ENCODE data around the gene ABCG2.

ABCG2 gene

DNA sequence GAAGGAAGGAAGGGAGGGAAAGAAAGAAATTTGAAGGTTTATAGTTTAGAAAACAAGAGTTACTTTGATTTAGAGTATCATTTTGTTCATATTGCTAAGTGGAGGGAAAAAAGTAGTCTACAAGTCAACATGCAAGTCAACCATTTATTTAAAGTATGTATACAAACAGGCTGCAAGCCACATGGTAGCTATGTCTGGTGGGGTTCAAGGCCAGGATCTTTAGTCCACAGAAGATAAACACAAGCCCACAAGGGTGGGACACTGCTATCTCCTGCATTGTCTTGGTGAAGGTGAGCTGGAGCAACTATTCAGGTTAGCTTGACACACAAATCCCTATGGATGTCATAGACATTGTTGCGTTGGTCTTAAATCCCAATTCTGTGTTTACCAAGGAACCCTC is 71.4 kb downstream of the ABCG2 start:
- H3K9me3 ChIP-seq (ENCODE audit: insufficient read depth, low read depth, low read length) = no peaks in the 10 kb centered on the region
- no peaks in the 10 kb centered on the region for H3K9me2 ChIP-seq (replicated peaks; ENCODE audit: low read depth, low read length)
- H3K4me1 ChIP-seq (ENCODE audit: insufficient read depth, low read length, poor library complexity, severe bottlenecking) = peaks cover 6% of the 10 kb centered on the region
- H3K36me3 ChIP-seq (ENCODE audit: insufficient read depth, low read length) = no peaks in the 10 kb centered on the region
- H2AFZ ChIP-seq (ENCODE audit: low read length) = no peak overlapping the region
- no peak overlapping the region for H3K4me2 ChIP-seq (ENCODE audit: low read depth, low read length, poor library complexity, severe bottlenecking)
- TF ChIP-seq, protein P1, sequence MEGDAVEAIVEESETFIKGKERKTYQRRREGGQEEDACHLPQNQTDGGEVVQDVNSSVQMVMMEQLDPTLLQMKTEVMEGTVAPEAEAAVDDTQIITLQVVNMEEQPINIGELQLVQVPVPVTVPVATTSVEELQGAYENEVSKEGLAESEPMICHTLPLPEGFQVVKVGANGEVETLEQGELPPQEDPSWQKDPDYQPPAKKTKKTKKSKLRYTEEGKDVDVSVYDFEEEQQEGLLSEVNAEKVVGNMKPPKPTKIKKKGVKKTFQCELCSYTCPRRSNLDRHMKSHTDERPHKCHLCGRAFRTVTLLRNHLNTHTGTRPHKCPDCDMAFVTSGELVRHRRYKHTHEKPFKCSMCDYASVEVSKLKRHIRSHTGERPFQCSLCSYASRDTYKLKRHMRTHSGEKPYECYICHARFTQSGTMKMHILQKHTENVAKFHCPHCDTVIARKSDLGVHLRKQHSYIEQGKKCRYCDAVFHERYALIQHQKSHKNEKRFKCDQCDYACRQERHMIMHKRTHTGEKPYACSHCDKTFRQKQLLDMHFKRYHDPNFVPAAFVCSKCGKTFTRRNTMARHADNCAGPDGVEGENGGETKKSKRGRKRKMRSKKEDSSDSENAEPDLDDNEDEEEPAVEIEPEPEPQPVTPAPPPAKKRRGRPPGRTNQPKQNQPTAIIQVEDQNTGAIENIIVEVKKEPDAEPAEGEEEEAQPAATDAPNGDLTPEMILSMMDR (conservative IDR thresholded peaks at IDR 0.05; ENCODE audit: low read length) = no peak
- no peak for TF ChIP-seq EZH2phosphoT487 (IDR thresholded peaks at IDR 0.05; ENCODE audit: borderline replicate concordance)
- no peak overlapping the region for H3K4me3 ChIP-seq (ENCODE audit: low read length, poor library complexity, severe bottlenecking)
- H3F3A ChIP-seq (ENCODE audit: low read depth) = no peaks in the 10 kb centered on the region
- H3K27me3 ChIP-seq (ENCODE audit: insufficient read depth, low read length, poor library complexity, severe bottlenecking) = no peaks in the 10 kb centered on the region
- H3K9ac ChIP-seq (ENCODE audit: low read depth, low read length, poor library complexity, severe bottlenecking) = no peak overlapping the region
- H3K79me2 ChIP-seq (ENCODE audit: insufficient read depth, low read length) = no peaks in the 10 kb centered on the region
- no peaks in the 10 kb centered on the region for H4K20me1 ChIP-seq (ENCODE audit: insufficient read depth, low read length, poor library complexity, severe bottlenecking)

DNA sequence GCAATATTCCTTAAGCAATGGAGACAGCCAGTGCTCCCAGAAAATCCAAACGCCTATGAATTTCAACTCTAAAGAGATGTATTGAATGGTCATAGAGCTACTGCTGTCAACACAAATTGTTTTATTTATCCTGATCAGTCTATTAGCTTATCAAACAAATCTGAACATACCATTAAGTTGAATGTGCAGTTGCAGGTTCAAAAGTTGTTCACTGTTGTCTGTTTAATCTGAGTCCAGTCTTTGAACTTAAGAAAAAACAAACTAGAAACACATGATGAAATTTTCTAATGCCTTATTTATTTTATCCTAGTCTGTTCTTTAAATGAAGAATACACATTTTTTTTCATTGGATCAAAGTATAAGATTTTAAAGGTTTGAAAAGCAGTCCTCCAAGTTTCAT is 77.8 kb downstream of the ABCG2 start:
- H3K4me2 ChIP-seq (ENCODE audit: low read depth, low read length, poor library complexity, severe bottlenecking) = no peak overlapping the region
- H3K4me3 ChIP-seq (ENCODE audit: low read length, poor library complexity, severe bottlenecking) = no peak overlapping the region
- no peaks in the 10 kb centered on the region for H3K9me3 ChIP-seq (ENCODE audit: insufficient read depth, low read depth, low read length)
- H3K9me2 ChIP-seq (replicated peaks; ENCODE audit: low read depth, low read length) = no peaks in the 10 kb centered on the region
- no peaks in the 10 kb centered on the region for H3K27me3 ChIP-seq (ENCODE audit: insufficient read depth, low read length, poor library complexity, severe bottlenecking)
- H2AFZ ChIP-seq (ENCODE audit: low read length) = no peak overlapping the region
- no peaks in the 10 kb centered on the region for H4K20me1 ChIP-seq (ENCODE audit: insufficient read depth, low read length, poor library complexity, severe bottlenecking)
- H3K9ac ChIP-seq (ENCODE audit: low read depth, low read length, poor library complexity, severe bottlenecking) = no peak overlapping the region
- H3F3A ChIP-seq (ENCODE audit: low read depth) = no peaks in the 10 kb centered on the region
- no peaks in the 10 kb centered on the region for H3K4me1 ChIP-seq (ENCODE audit: insufficient read depth, low read length, poor library complexity, severe bottlenecking)
- peaks cover 15% of the 10 kb centered on the region; the same call in 1 of the 2 replicates for H3K36me3 ChIP-seq (ENCODE audit: insufficient read depth, low read length)
- no peaks in the 10 kb centered on the region for H3K79me2 ChIP-seq (ENCODE audit: insufficient read depth, low read length)
- TF ChIP-seq, protein P1 (conservative IDR thresholded peaks at IDR 0.05; ENCODE audit: low read length) = no peak
- no peak for TF ChIP-seq EZH2phosphoT487 (IDR thresholded peaks at IDR 0.05; ENCODE audit: borderline replicate concordance)

DNA sequence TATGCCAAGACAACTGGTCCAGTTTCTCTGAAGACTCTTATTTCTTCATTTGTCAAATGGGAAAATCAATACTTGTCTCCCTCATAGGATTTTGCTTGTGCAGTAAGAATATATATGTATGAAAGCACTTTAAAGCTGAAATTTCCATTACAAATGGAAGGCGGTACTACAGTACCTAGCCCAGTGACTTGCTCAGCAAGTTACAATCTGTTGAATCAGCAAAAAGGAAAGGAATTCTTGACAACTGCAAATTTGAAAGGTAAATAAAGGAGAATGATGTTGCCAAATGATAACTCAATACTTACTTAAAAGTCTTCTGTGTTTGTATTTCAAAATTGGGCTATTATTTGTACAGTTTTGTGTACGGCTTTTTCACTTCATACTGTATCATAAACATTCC is 79.9 kb downstream of the ABCG2 start:
- H3K9ac ChIP-seq (ENCODE audit: low read depth, low read length, poor library complexity, severe bottlenecking) = no peak overlapping the region
- no peak overlapping the region for H3K4me2 ChIP-seq (ENCODE audit: low read depth, low read length, poor library complexity, severe bottlenecking)
- H3K36me3 ChIP-seq (ENCODE audit: insufficient read depth, low read length) = peaks cover 28% of the 10 kb centered on the region; the same call in 1 of the 2 replicates
- H3K4me3 ChIP-seq (ENCODE audit: low read length, poor library complexity, severe bottlenecking) = no peak overlapping the region
- H3F3A ChIP-seq (ENCODE audit: low read depth) = no peaks in the 10 kb centered on the region
- TF ChIP-seq EZH2phosphoT487 (IDR thresholded peaks at IDR 0.05; ENCODE audit: borderline replicate concordance) = no peak
- TF ChIP-seq, protein P1 (conservative IDR thresholded peaks at IDR 0.05; ENCODE audit: low read length) = no peak
- no peaks in the 10 kb centered on the region for H3K4me1 ChIP-seq (ENCODE audit: insufficient read depth, low read length, poor library complexity, severe bottlenecking)
- no peaks in the 10 kb centered on the region for H4K20me1 ChIP-seq (ENCODE audit: insufficient read depth, low read length, poor library complexity, severe bottlenecking)
- H3K9me3 ChIP-seq (ENCODE audit: insufficient read depth, low read depth, low read length) = no peaks in the 10 kb centered on the region
- no peak overlapping the region for H2AFZ ChIP-seq (ENCODE audit: low read length)
- no peaks in the 10 kb centered on the region for H3K27me3 ChIP-seq (ENCODE audit: insufficient read depth, low read length, poor library complexity, severe bottlenecking)
- no peaks in the 10 kb centered on the region for H3K9me2 ChIP-seq (replicated peaks; ENCODE audit: low read depth, low read length)
- H3K79me2 ChIP-seq (ENCODE audit: insufficient read depth, low read length) = no peaks in the 10 kb centered on the region

All from Loucy (cell line).